MM.1S (cell line): ENCODE data around the gene EIF3M.

ENCODE experiments used
- DNase-seq: peaks from one replicate; pipeline ENCODE4 v3.0.0-alpha.2; 2015
- H2AFZ ChIP-seq: fragments of 300-600 bp; sonication (generic); 2 replicates; pipeline ENCODE4 v1.6.0; 2016; ENCODE audit warnings: antibody characterized with exemption, low read length
- H3F3A ChIP-seq: fragments of 300-600 bp; sonication (generic); 2 replicates; pipeline ENCODE4 v1.6.1; 2016; ENCODE audit warnings: mild to moderate bottlenecking, antibody characterized with exemption, low read length, moderate library complexity, mixed read lengths; ENCODE audit not compliant: insufficient read depth
- H3K27ac ChIP-seq: fragments of 300-600 bp; sonication (generic); 2 replicates; pipeline ENCODE4 v1.5.1; 2016; ENCODE audit warnings: mild to moderate bottlenecking, low read length
- H3K27me3 ChIP-seq: fragments of 300-600 bp; sonication (generic); replicated peaks from 2 replicates; pipeline ENCODE4 v1.6.0; 2016; ENCODE audit warnings: low read length; ENCODE audit not compliant: insufficient read depth
- H3K36me3 ChIP-seq: fragments of 300-600 bp; sonication (generic); replicated peaks from 2 replicates; pipeline ENCODE4 v1.6.1; 2016; ENCODE audit warnings: mild to moderate bottlenecking, low read length, mixed read lengths; ENCODE audit not compliant: insufficient read depth
- H3K4me1 ChIP-seq: fragments of 300-600 bp; sonication (generic); 2 replicates; pipeline ENCODE4 v1.6.1; 2016; ENCODE audit warnings: low read length, mixed read lengths
- H3K4me2 ChIP-seq: fragments of 300-600 bp; sonication (generic); 2 replicates; pipeline ENCODE4 v1.6.0; 2016; ENCODE audit warnings: low read depth, low read length
- H3K4me3 ChIP-seq: fragments of 300-600 bp; sonication (generic); 2 replicates; pipeline ENCODE4 v1.5.1; 2016; ENCODE audit warnings: low read length, mixed read lengths
- H3K79me2 ChIP-seq: fragments of 300-600 bp; sonication (generic); 2 replicates; pipeline ENCODE4 v1.6.1; 2016; ENCODE audit warnings: mixed run types, low read length, mixed read lengths
- H3K9ac ChIP-seq: fragments of 300-600 bp; sonication (generic); 2 replicates; pipeline ENCODE4 v1.6.1; 2016; ENCODE audit warnings: low read length, mixed read lengths
- H3K9me2 ChIP-seq: fragments of 300-600 bp; sonication (generic); replicated peaks from 2 replicates; pipeline ENCODE4 v1.6.1; 2016; ENCODE audit warnings: mild to moderate bottlenecking, low read length, mixed read lengths; ENCODE audit not compliant: insufficient read depth
- H3K9me3 ChIP-seq: fragments of 300-600 bp; sonication (generic); replicated peaks from 2 replicates; pipeline ENCODE4 v1.6.1; 2016; ENCODE audit warnings: mild to moderate bottlenecking, low read length, mixed read lengths; ENCODE audit not compliant: insufficient read depth
- H4K20me1 ChIP-seq: fragments of 300-600 bp; sonication (generic); 2 replicates; pipeline ENCODE4 v1.6.1; 2016; ENCODE audit warnings: mild to moderate bottlenecking, low read length, moderate library complexity, mixed read lengths; ENCODE audit not compliant: insufficient read depth
- CTCF ChIP-seq: fragments of 300-600 bp; sonication (generic); IDR thresholded peaks from 2 replicates; pipeline ENCODE4 v1.5.1; 2016; ENCODE audit warnings: antibody characterized with exemption, low read length, mixed read lengths
- EZH2 ChIP-seq: fragments of 300-600 bp; sonication (generic); optimal IDR thresholded peaks from 2 replicates; pipeline ENCODE3; 2017; ENCODE audit warnings: low read depth, mild to moderate bottlenecking, antibody characterized with exemption, low read length, mixed read lengths
- EZH2phosphoT487 ChIP-seq: fragments of 300-600 bp; sonication (generic); IDR thresholded peaks from 2 replicates; pipeline ENCODE4 v1.6.1; 2018; ENCODE audit warnings: antibody characterized with exemption, low read length

EIF3M gene

GRCh38 chr11:32583459-32584271 lies at the start of gene EIF3M:
Gene EIF3M, plus strand, starts transcription at chr11:32583831. Its CDS starts 57 bp downstream, at chr11:32583888.
- H3K79me2 ChIP-seq: peaks cover 50% of the 10 kb centered on the region
- H3K4me1 ChIP-seq: peaks cover 7% of the 10 kb centered on the region
- peak; percentile 97 for DNase-seq
- no peaks in the 10 kb centered on the region for H3K27me3 ChIP-seq
- no peaks in the 10 kb centered on the region for H3K9me2 ChIP-seq
- H3K4me3 ChIP-seq: peak within 1 kb of the TSS; percentile 91
- peaks cover 15% of the 10 kb centered on the region; the same call in 1 of the 2 replicates for H4K20me1 ChIP-seq
- H2AFZ ChIP-seq: peak within 1 kb of the TSS; percentile 96
- no peaks in the 10 kb centered on the region for H3K9me3 ChIP-seq
- H3K27ac ChIP-seq: peak within 1 kb of the TSS; percentile 80
- H3K4me2 ChIP-seq: peak within 1 kb of the TSS; percentile 58
- H3K9ac ChIP-seq: peak within 1 kb of the TSS; percentile 96
- no peaks in the 10 kb centered on the region for H3F3A ChIP-seq
- H3K36me3 ChIP-seq: peaks cover 3% of the 10 kb centered on the region; the same call in 1 of the 2 replicates
- TF ChIP-seq EZH2: no peak
- no peak for TF ChIP-seq EZH2phosphoT487
- no peak for TF ChIP-seq CTCF

GRCh38 chr11:32538804-32539203 lies 44.8 kb upstream of the EIF3M start:
- H4K20me1 ChIP-seq: no peaks in the 10 kb centered on the region
- TF ChIP-seq EZH2phosphoT487: no peak
- TF ChIP-seq EZH2: no peak
- no peak for TF ChIP-seq CTCF
- no peaks in the 10 kb centered on the region for H3K9me3 ChIP-seq
- no peak overlapping the region for H3K27ac ChIP-seq
- H3K4me2 ChIP-seq: no peak overlapping the region
- H3K4me1 ChIP-seq: no peaks in the 10 kb centered on the region
- no peaks in the 10 kb centered on the region for H3K79me2 ChIP-seq
- no peak for DNase-seq
- no peaks in the 10 kb centered on the region for H3F3A ChIP-seq
- H3K27me3 ChIP-seq: no peaks in the 10 kb centered on the region
- H3K9me2 ChIP-seq: no peaks in the 10 kb centered on the region
- no peak overlapping the region for H3K4me3 ChIP-seq
- H3K9ac ChIP-seq: no peak overlapping the region
- H3K36me3 ChIP-seq: no peaks in the 10 kb centered on the region
- H2AFZ ChIP-seq: no peak overlapping the region

GRCh38 chr11:32549611-32550187 lies 33.9 kb upstream of the EIF3M start:
- Histone ChIP-seq H3K9ac (no peak overlapping the region), H3K27ac (no peak overlapping the region), H2AFZ (no peak overlapping the region), H3K4me2 (no peak overlapping the region), H3K27me3 (no peaks in the 10 kb centered on the region), H3K4me1 (no peaks in the 10 kb centered on the region), H3K36me3 (no peaks in the 10 kb centered on the region), H4K20me1 (no peaks in the 10 kb centered on the region), H3K9me2 (no peaks in the 10 kb centered on the region), H3K79me2 (no peaks in the 10 kb centered on the region), H3K9me3 (no peaks in the 10 kb centered on the region), H3F3A (no peaks in the 10 kb centered on the region), H3K4me3 (no peak overlapping the region)
- no peak for DNase-seq
- TF ChIP-seq CTCF: no peak
